ENCODE data around the gene CELF4. TPM values are rescaled to one million over a fixed set of nuclear protein-coding genes. Genes with fewer than 3 reads are reported as not detected.

Gene CELF4
- total and polyA plus RNA-seq, 2 of the 4 experiments (the other 2 are of a cell fraction): not detected

DNA sequence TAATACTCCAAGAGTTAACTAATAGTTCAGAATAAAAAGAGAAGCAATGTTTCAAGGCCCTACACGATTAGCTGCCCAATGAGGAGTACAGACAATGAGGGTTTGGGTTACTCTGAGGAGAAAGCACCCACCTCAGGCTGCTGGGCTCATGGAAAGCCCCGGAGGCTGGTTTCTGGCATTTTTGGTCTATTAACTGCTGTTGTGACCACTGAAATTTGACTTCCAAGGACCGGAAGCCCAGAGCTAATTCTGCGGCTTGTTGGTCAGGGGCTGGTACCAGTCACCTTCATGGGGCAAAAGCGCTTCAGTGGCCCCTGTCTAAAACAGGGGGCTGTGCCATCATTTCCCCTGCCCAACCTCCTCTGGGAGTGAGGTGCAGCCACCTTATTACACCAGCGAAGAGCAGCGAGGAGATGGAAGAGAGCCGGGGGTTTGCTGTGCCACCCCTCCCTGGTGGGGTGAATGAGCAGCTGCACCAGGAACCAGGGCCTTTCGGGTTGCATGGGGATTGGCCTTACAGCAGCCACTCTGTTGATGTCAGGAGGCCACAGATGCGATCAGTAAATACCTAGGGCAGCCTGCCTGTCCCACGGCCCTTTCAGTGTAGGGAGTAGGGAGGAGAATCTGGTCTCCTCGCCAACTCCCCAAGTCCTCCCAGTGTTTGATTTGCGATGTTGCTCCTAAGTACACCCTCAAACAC is 131.3 kb downstream of the CELF4 start:
- no peak overlapping the region for H3K27ac ChIP-seq (ENCODE audit: insufficient read depth, low read length)
- no peak overlapping the region for H3K18ac ChIP-seq (ENCODE audit: low read depth, low read length)
- DNase-seq: no peak
- 56% methylated on average over 4 of the region's 13 CpGs; no CpG with 5 or more reads in 1 of the 2 experiments for WGBS, 2 experiments (ENCODE audit: extremely low coverage in 2 of 2, insufficient read length in 1 of 2)
- H3K4ac ChIP-seq (ENCODE audit: low read depth, low read length): no peak overlapping the region
- H4K20me1 ChIP-seq (ENCODE audit: insufficient read depth, low read length): no peaks in the 10 kb centered on the region
- BruUV-seq (replicated peaks): no TSS peak
- H2AFZ ChIP-seq (replicated peaks; ENCODE audit: low read length, poor library complexity): no peak overlapping the region
- no peak overlapping the region for H3K23ac ChIP-seq (ENCODE audit: low read depth, low read length)
- in situ Hi-C loops (cut with MboI; ENCODE audit: low sequenced_read_pairs) (no loop called here), dilution Hi-C loops (cut with HindIII; ENCODE audit: low sequenced_read_pairs, unreplicated experiment) (no loop called here), intact Hi-C loops (cut with micrococcal nuclease) (no loop called here)
- ATAC-seq (ENCODE audit: low read depth): no peak
- no peak overlapping the region for H3K4me2 ChIP-seq (ENCODE audit: low read depth, low read length)
- H4K91ac ChIP-seq (ENCODE audit: insufficient read depth, low read depth, low read length): no peak overlapping the region
- H3K14ac ChIP-seq (replicated peaks; ENCODE audit: low read depth, low read length): no peak overlapping the region
- no peaks in the 10 kb centered on the region for H3K9me3 ChIP-seq (ENCODE audit: control insufficient read depth, insufficient read depth, low read length)
- H2AK5ac ChIP-seq (ENCODE audit: low read depth, low read length): no peak overlapping the region
- no peak overlapping the region for H4K5ac ChIP-seq (ENCODE audit: low read depth, low read length)
- H3K27me3 ChIP-seq (ENCODE audit: control insufficient read depth, insufficient read depth, low read length): peaks cover 12% of the 10 kb centered on the region; the same call in 1 of the 2 replicates
- H3K56ac ChIP-seq (ENCODE audit: extremely low read depth, insufficient read depth, low read length): no peak overlapping the region
- no peaks in the 10 kb centered on the region for H3K4me1 ChIP-seq (ENCODE audit: control insufficient read depth, insufficient read depth, low read length)
- H3K36me3 ChIP-seq (ENCODE audit: control insufficient read depth, insufficient read depth, low read length): no peaks in the 10 kb centered on the region
- H2BK5ac ChIP-seq (ENCODE audit: low read depth, low read length, poor library complexity, severe bottlenecking): no peak overlapping the region
- TF ChIP-seq CEBPB (IDR thresholded peaks at IDR 0.05; ENCODE audit: low read depth, low read length): no peak
- TF ChIP-seq, protein P1, sequence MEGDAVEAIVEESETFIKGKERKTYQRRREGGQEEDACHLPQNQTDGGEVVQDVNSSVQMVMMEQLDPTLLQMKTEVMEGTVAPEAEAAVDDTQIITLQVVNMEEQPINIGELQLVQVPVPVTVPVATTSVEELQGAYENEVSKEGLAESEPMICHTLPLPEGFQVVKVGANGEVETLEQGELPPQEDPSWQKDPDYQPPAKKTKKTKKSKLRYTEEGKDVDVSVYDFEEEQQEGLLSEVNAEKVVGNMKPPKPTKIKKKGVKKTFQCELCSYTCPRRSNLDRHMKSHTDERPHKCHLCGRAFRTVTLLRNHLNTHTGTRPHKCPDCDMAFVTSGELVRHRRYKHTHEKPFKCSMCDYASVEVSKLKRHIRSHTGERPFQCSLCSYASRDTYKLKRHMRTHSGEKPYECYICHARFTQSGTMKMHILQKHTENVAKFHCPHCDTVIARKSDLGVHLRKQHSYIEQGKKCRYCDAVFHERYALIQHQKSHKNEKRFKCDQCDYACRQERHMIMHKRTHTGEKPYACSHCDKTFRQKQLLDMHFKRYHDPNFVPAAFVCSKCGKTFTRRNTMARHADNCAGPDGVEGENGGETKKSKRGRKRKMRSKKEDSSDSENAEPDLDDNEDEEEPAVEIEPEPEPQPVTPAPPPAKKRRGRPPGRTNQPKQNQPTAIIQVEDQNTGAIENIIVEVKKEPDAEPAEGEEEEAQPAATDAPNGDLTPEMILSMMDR (conservative IDR thresholded peaks at IDR 0.05; ENCODE audit: low read depth, low read length): no peak
- no peak for TF ChIP-seq MAFK (IDR thresholded peaks at IDR 0.05; ENCODE audit: low read depth, low read length)
- no peak for TF ChIP-seq BHLHE40 (IDR thresholded peaks at IDR 0.05; ENCODE audit: low read depth, low read length)
- no peaks in the 10 kb centered on the region for H3K9me1 ChIP-seq (ENCODE audit: insufficient read depth, low read length)
- H3K9ac ChIP-seq (ENCODE audit: low read depth, low read length): no peak overlapping the region
- H2BK15ac ChIP-seq (ENCODE audit: low read depth, low read length): no peak overlapping the region
- POLR2A ChIA-PET (ENCODE audit: unreplicated experiment): no interaction called here
- no peaks in the 10 kb centered on the region for H3K79me1 ChIP-seq (ENCODE audit: low read depth in 1 of 2, low read length in 2 of 2)
- no peak overlapping the region for H4K8ac ChIP-seq (ENCODE audit: low read depth in 2 of 2, low read length in 2 of 2)
- CTCF ChIA-PET: no interaction called here
- no peak overlapping the region for H2AK9ac ChIP-seq (replicated peaks; ENCODE audit: low read depth, low read length, poor library complexity)
- H3K4me3 ChIP-seq (ENCODE audit: insufficient read depth, low read depth, low read length): no peak overlapping the region
- H2BK20ac ChIP-seq (ENCODE audit: low read depth, low read length): no peak overlapping the region
- no peak overlapping the region for H2BK120ac ChIP-seq (ENCODE audit: low read depth, low read length)
